Keratinocyte (primary cell): ENCODE measurements around the gene P2RY2. TPM values are rescaled to one million over a fixed set of nuclear protein-coding genes. Genes with fewer than 3 reads are reported as not detected.

Experiments
- DNase-seq: peaks from one replicate; pipeline ENCODE4 v3.0.0-alpha.2; 2011; ENCODE audit warnings: low read depth, missing footprints, low spot score
- FAIRE-seq: peaks from 2 replicates; lab custom pipeline; 2011; peaks lifted over from hg19 to GRCh38; lab: Jason Lieb, UNC
- H2AFZ ChIP-seq: 2 replicates; pipeline ENCODE4 v1.6.0; 2012; ENCODE audit warnings: low read length, control low read depth, inconsistent platforms; ENCODE audit not compliant: control insufficient read depth
- H3K27ac ChIP-seq: 2 replicates; pipeline ENCODE4 v1.5.1; 2011; ENCODE audit warnings: low read length; ENCODE audit not compliant: control insufficient read depth, insufficient read depth
- H3K27me3 ChIP-seq: 3 replicates; pipeline ENCODE4 v1.6.0; 2011; ENCODE audit warnings: low read length; ENCODE audit not compliant: control insufficient read depth, insufficient read depth; ENCODE audit errors: extremely low read depth
- H3K36me3 ChIP-seq, 2 experiments: 2 replicates in 1 of 2; 3 replicates in 1 of 2; pipeline ENCODE4 v1.5.1; 2011; ENCODE audit warnings: low read length in 2 of 2, mild to moderate bottlenecking in 1 of 2; ENCODE audit not compliant: control insufficient read depth in 2 of 2, insufficient read depth in 2 of 2; ENCODE audit errors: extremely low read depth in 1 of 2
- H3K4me1 ChIP-seq: 3 replicates; pipeline ENCODE4 v1.5.1; 2011; ENCODE audit warnings: low read length; ENCODE audit not compliant: control insufficient read depth, insufficient read depth; ENCODE audit errors: extremely low read depth
- H3K4me2 ChIP-seq: 3 replicates; pipeline ENCODE4 v1.6.0; 2011; ENCODE audit warnings: low read depth, low read length; ENCODE audit not compliant: control insufficient read depth, insufficient read depth; ENCODE audit errors: extremely low read depth
- H3K4me3 ChIP-seq, 3 experiments: fragments of 200-600 bp in 1 of 3; sonication (generic) in 1 of 3; 2 replicates in 2 of 3; 3 replicates in 1 of 3; pipeline ENCODE4 v1.5.1; 2011 to 2016; ENCODE audit warnings: low read length in 3 of 3, mild to moderate bottlenecking in 3 of 3, control low read depth in 2 of 3, inconsistent platforms in 1 of 3, low read depth in 1 of 3, mixed read lengths in 1 of 3, mixed run types in 1 of 3, moderate library complexity in 1 of 3; ENCODE audit not compliant: control insufficient read depth in 2 of 3, insufficient read depth in 2 of 3; ENCODE audit errors: extremely low read depth in 1 of 3
- H3K79me2 ChIP-seq: 2 replicates; pipeline ENCODE4 v1.6.0; 2012; ENCODE audit warnings: low read length; ENCODE audit not compliant: control insufficient read depth, insufficient read depth
- H3K9ac ChIP-seq: 3 replicates; pipeline ENCODE4 v1.6.0; 2011; ENCODE audit warnings: low read length; ENCODE audit not compliant: control insufficient read depth, insufficient read depth; ENCODE audit errors: extremely low read depth
- H3K9me1 ChIP-seq: 3 replicates; pipeline ENCODE4 v1.6.0; 2011; ENCODE audit warnings: low read length; ENCODE audit not compliant: control insufficient read depth, insufficient read depth; ENCODE audit errors: extremely low read depth
- H3K9me3 ChIP-seq: 2 replicates; pipeline ENCODE4 v1.5.1; 2012; ENCODE audit warnings: low read depth, low read length; ENCODE audit not compliant: control insufficient read depth
- H4K20me1 ChIP-seq: 3 replicates; pipeline ENCODE4 v1.6.0; 2011; ENCODE audit warnings: low read length; ENCODE audit not compliant: control insufficient read depth, insufficient read depth; ENCODE audit errors: extremely low read depth
- EZH2 ChIP-seq: IDR thresholded peaks from one replicate; pipeline ENCODE4 v1.6.1; 2012; ENCODE audit warnings: inconsistent platforms, mild to moderate bottlenecking, low read length, moderate library complexity
- dilution Hi-C: fragments of 300-500 bp; cut with MboI; formaldehyde crosslinking; loops from one replicate; pipeline ENCODE4 v1.7.0; 2020; ENCODE audit warnings: low sequenced_read_pairs; ENCODE audit not compliant: extremely low pct_ligation_motif_present
- polyA plus RNA-seq, 5 experiments: library from polyadenylated mRNA; depleted of rRNA in 3 of 5; stranded (reverse) in 3 of 5; stranded (forward) in 1 of 5; unstranded in 1 of 5; fragments of >200 nt; gene quantifications; 1 replicate in 1 of 5; 2 replicates in 3 of 5; 3 replicates in 1 of 5; pipeline versions ENCODE4 v1.2.1 to v1.2.3, GENCODE V29; 2011 to 2012; ENCODE audit warnings: missing spikeins in 2 of 5, low read depth in 1 of 5, low replicate concordance in 1 of 5
- TF ChIP-seq, protein P1 (sequence below), 3 experiments: IDR thresholded peaks in 1 of 3; conservative IDR thresholded peaks in 1 of 3; optimal IDR thresholded peaks in 1 of 3; 2 replicates in 2 of 3; 3 replicates in 1 of 3; pipeline versions ENCODE3 to v1.5.1; 2011; ENCODE audit warnings: low read length in 3 of 3, mild to moderate bottlenecking in 3 of 3, moderate library complexity in 2 of 3, control low read depth in 1 of 3, inconsistent platforms in 1 of 3; ENCODE audit not compliant: insufficient read depth in 2 of 3; ENCODE audit errors: extremely low read depth in 1 of 3

Gene P2RY2
- polyA plus RNA-seq, 1 donor (not counting 4 experiments of a cell fraction or from before 2014, with no cell fraction given), result 5.1 TPM

- no peak for TF ChIP-seq EZH2
- TF ChIP-seq, protein P1, sequence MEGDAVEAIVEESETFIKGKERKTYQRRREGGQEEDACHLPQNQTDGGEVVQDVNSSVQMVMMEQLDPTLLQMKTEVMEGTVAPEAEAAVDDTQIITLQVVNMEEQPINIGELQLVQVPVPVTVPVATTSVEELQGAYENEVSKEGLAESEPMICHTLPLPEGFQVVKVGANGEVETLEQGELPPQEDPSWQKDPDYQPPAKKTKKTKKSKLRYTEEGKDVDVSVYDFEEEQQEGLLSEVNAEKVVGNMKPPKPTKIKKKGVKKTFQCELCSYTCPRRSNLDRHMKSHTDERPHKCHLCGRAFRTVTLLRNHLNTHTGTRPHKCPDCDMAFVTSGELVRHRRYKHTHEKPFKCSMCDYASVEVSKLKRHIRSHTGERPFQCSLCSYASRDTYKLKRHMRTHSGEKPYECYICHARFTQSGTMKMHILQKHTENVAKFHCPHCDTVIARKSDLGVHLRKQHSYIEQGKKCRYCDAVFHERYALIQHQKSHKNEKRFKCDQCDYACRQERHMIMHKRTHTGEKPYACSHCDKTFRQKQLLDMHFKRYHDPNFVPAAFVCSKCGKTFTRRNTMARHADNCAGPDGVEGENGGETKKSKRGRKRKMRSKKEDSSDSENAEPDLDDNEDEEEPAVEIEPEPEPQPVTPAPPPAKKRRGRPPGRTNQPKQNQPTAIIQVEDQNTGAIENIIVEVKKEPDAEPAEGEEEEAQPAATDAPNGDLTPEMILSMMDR (optimal IDR thresholded peaks at IDR 0.05 in 1 of 3, IDR thresholded peaks at IDR 0.05 in 1 of 3, conservative IDR thresholded peaks at IDR 0.05 in 1 of 3; ENCODE audit: extremely low read depth in 1 of 3, insufficient read depth in 2 of 3, low read length in 3 of 3), result no peak
- H3K4me1 ChIP-seq, result peaks cover 12% of the 10 kb centered on the region
- H3K4me3 ChIP-seq, result no peak overlapping the region
- H3K9me3 ChIP-seq, result no peaks in the 10 kb centered on the region
- dilution Hi-C loops, result no loop called here
- DNase-seq (no peak), FAIRE-seq (no peak)
- H3K4me2 ChIP-seq, result no peak overlapping the region
- H3K36me3 ChIP-seq, result peaks cover 0 to 4% of the 10 kb centered on the region in 2 experiments
- H4K20me1 ChIP-seq, result no peaks in the 10 kb centered on the region
- H3K79me2 ChIP-seq, result no peaks in the 10 kb centered on the region
- H3K27me3 ChIP-seq, result no peaks in the 10 kb centered on the region
- no peak overlapping the region for H3K9ac ChIP-seq
- H3K27ac ChIP-seq, result no peak overlapping the region
- no peaks in the 10 kb centered on the region for H3K9me1 ChIP-seq
- no peak overlapping the region for H2AFZ ChIP-seq
Measured at GRCh38 chr11:73233692-73234470, 15.8 kb downstream of the P2RY2 start.

DNA sequence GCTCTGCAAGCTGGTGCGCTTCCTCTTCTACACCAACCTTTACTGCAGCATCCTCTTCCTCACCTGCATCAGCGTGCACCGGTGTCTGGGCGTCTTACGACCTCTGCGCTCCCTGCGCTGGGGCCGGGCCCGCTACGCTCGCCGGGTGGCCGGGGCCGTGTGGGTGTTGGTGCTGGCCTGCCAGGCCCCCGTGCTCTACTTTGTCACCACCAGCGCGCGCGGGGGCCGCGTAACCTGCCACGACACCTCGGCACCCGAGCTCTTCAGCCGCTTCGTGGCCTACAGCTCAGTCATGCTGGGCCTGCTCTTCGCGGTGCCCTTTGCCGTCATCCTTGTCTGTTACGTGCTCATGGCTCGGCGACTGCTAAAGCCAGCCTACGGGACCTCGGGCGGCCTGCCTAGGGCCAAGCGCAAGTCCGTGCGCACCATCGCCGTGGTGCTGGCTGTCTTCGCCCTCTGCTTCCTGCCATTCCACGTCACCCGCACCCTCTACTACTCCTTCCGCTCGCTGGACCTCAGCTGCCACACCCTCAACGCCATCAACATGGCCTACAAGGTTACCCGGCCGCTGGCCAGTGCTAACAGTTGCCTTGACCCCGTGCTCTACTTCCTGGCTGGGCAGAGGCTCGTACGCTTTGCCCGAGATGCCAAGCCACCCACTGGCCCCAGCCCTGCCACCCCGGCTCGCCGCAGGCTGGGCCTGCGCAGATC lies 16.5 kb downstream of the P2RY2 start:
- H3K36me3 ChIP-seq, result peaks cover 0 to 4% of the 10 kb centered on the region in 2 experiments
- FAIRE-seq, result no peak

More for the DNA sequence above, 16.5 kb downstream of the P2RY2 start:
- DNase-seq, result no peak
- dilution Hi-C loops, result loop anchor here (5.0 kb wide), 1 partner anchor 57 kb away; no protein-coding TSS in a partner anchor
- H3K79me2 ChIP-seq, result no peaks in the 10 kb centered on the region
- H3K9me3 ChIP-seq, result no peaks in the 10 kb centered on the region
- H3K27ac ChIP-seq, result no peak overlapping the region
- no peak for TF ChIP-seq EZH2
- TF ChIP-seq, protein P1 (optimal IDR thresholded peaks at IDR 0.05 in 1 of 3, IDR thresholded peaks at IDR 0.05 in 1 of 3, conservative IDR thresholded peaks at IDR 0.05 in 1 of 3; ENCODE audit: extremely low read depth in 1 of 3, insufficient read depth in 2 of 3, low read length in 3 of 3), result no peak
- no peaks in the 10 kb centered on the region for H3K27me3 ChIP-seq
- H4K20me1 ChIP-seq, result no peaks in the 10 kb centered on the region
- no peak overlapping the region for H3K4me2 ChIP-seq
- H3K9me1 ChIP-seq, result no peaks in the 10 kb centered on the region
- no peak overlapping the region for H2AFZ ChIP-seq
- H3K9ac ChIP-seq, result no peak overlapping the region
- H3K4me1 ChIP-seq, result peaks cover 12% of the 10 kb centered on the region
- no peak overlapping the region for H3K4me3 ChIP-seq
